Mesenchymal stem cell (in vitro differentiated cells and primary cell): Measurements from ENCODE around the gene NPW.
"Not testable (repeated sequence)": the region's sequence is repeated elsewhere in the genome, so short reads cannot be mapped to it uniquely, and the experiment has no call there.

Experiments used
- DNase-seq: peaks from one replicate; pipeline ENCODE4 v3.0.0-alpha.2; 2013
- H2AFZ ChIP-seq: one replicate; pipeline ENCODE4 v1.6.1; 2013; ENCODE audit warnings: low read depth, mild to moderate bottlenecking, control low read depth, inconsistent platforms, low read length, moderate library complexity
- H2AK5ac ChIP-seq: 2 replicates; pipeline ENCODE4 v1.6.1; 2013; ENCODE audit warnings: low read length, moderate library complexity, mild to moderate bottlenecking, inconsistent platforms; ENCODE audit not compliant: severe bottlenecking
- H2BK120ac ChIP-seq: one replicate; pipeline ENCODE4 v1.6.1; 2013; ENCODE audit warnings: low read depth, mild to moderate bottlenecking, inconsistent platforms, low read length, moderate library complexity
- H2BK12ac ChIP-seq, 2 experiments: one replicate each; pipeline ENCODE4 v1.6.1; 2013; ENCODE audit warnings: inconsistent platforms in 2 of 2, low read length in 2 of 2, mild to moderate bottlenecking in 2 of 2, moderate library complexity in 2 of 2, control low read depth in 1 of 2
- H2BK15ac ChIP-seq: one replicate; pipeline ENCODE4 v1.6.1; 2013; ENCODE audit warnings: mild to moderate bottlenecking, low read depth, inconsistent platforms; ENCODE audit not compliant: poor library complexity, severe bottlenecking
- H2BK5ac ChIP-seq: 2 replicates; pipeline ENCODE4 v1.6.1; 2013; ENCODE audit warnings: low read depth, mild to moderate bottlenecking, low read length, control low read depth, inconsistent platforms; ENCODE audit not compliant: poor library complexity, severe bottlenecking
- H3K14ac ChIP-seq, 2 experiments: one replicate each; pipeline ENCODE4 v1.6.1; 2013; ENCODE audit warnings: inconsistent platforms in 2 of 2, low read length in 2 of 2, control low read depth in 1 of 2, mild to moderate bottlenecking in 1 of 2, moderate library complexity in 1 of 2
- H3K18ac ChIP-seq, 2 experiments: one replicate each; pipeline ENCODE4 v1.6.1; 2013; ENCODE audit warnings: inconsistent platforms in 2 of 2, low read length in 2 of 2, control low read depth in 1 of 2, low read depth in 1 of 2, mild to moderate bottlenecking in 1 of 2
- H3K23ac ChIP-seq, 2 experiments: one replicate each; pipeline ENCODE4 v1.6.1; 2013; ENCODE audit warnings: inconsistent platforms in 2 of 2, low read length in 2 of 2, mild to moderate bottlenecking in 2 of 2, moderate library complexity in 2 of 2, control low read depth in 1 of 2
- H3K27ac ChIP-seq: 2 replicates; pipeline ENCODE4 v1.5.1; 2013; ENCODE audit warnings: mild to moderate bottlenecking, moderate library complexity, low read length, control low read depth, inconsistent platforms; ENCODE audit not compliant: poor library complexity, severe bottlenecking
- H3K27me3 ChIP-seq, 2 experiments: 2 replicates each; pipeline versions ENCODE4 v1.6.1 to v1.7.0; 2013; ENCODE audit warnings: low read length in 2 of 2, mild to moderate bottlenecking in 2 of 2, moderate library complexity in 2 of 2, control low read depth in 1 of 2, inconsistent platforms in 1 of 2; ENCODE audit not compliant: control insufficient read depth in 1 of 2, insufficient read depth in 1 of 2
- H3K36me3 ChIP-seq, 2 experiments: 2 replicates each; pipeline versions ENCODE4 v1.6.1 to v1.7.0; 2013; ENCODE audit warnings: low read length in 2 of 2, control low read depth in 1 of 2, inconsistent platforms in 1 of 2, low read depth in 1 of 2, mild to moderate bottlenecking in 1 of 2; ENCODE audit not compliant: insufficient read depth in 2 of 2, control insufficient read depth in 1 of 2
- H3K4ac ChIP-seq, 2 experiments: one replicate each; pipeline ENCODE4 v1.6.1; 2013; ENCODE audit warnings: inconsistent platforms in 2 of 2, low read length in 2 of 2, mild to moderate bottlenecking in 2 of 2, moderate library complexity in 2 of 2, control low read depth in 1 of 2, low read depth in 1 of 2
- H3K4me1 ChIP-seq: 2 replicates; pipeline ENCODE4 v1.6.1; 2013; ENCODE audit warnings: low read depth, low read length, control low read depth; ENCODE audit not compliant: control insufficient read depth, insufficient read depth
- H3K4me2 ChIP-seq: 2 replicates; pipeline ENCODE4 v1.6.1; 2013; ENCODE audit warnings: low read length, mild to moderate bottlenecking, inconsistent platforms; ENCODE audit not compliant: poor library complexity, severe bottlenecking
- H3K4me3 ChIP-seq, 2 experiments: 2 replicates each; pipeline versions ENCODE4 v1.5.1 to v1.7.0; 2013; ENCODE audit warnings: low read length in 2 of 2, mild to moderate bottlenecking in 2 of 2, control low read depth in 1 of 2, low read depth in 1 of 2; ENCODE audit not compliant: insufficient read depth in 1 of 2
- H3K79me1 ChIP-seq: replicated peaks from 2 replicates; pipeline ENCODE4 v1.6.1; 2013; ENCODE audit warnings: mild to moderate bottlenecking, control low read depth, low read length, inconsistent platforms; ENCODE audit not compliant: poor library complexity, severe bottlenecking
- H3K9ac ChIP-seq: 2 replicates; pipeline ENCODE4 v1.7.0; 2013; ENCODE audit warnings: mild to moderate bottlenecking, low read length, moderate library complexity
- H3K9me3 ChIP-seq: 2 replicates; pipeline ENCODE4 v1.7.0; 2013; ENCODE audit warnings: mild to moderate bottlenecking, low read length; ENCODE audit not compliant: control insufficient read depth
- H4K8ac ChIP-seq: one replicate; pipeline ENCODE4 v1.6.1; 2013; ENCODE audit warnings: inconsistent platforms, mild to moderate bottlenecking, low read length, moderate library complexity
- H4K91ac ChIP-seq: one replicate; pipeline ENCODE4 v1.6.1; 2013; ENCODE audit warnings: mild to moderate bottlenecking, low read length, inconsistent platforms
- WGBS: methylation state at CpG from one replicate; pipeline ENCODE4 v1.1.7; 2013; ENCODE audit warnings: mixed read lengths; 5-methylcytosine and 5-hydroxymethylcytosine counted together

The NPW gene

DNA sequence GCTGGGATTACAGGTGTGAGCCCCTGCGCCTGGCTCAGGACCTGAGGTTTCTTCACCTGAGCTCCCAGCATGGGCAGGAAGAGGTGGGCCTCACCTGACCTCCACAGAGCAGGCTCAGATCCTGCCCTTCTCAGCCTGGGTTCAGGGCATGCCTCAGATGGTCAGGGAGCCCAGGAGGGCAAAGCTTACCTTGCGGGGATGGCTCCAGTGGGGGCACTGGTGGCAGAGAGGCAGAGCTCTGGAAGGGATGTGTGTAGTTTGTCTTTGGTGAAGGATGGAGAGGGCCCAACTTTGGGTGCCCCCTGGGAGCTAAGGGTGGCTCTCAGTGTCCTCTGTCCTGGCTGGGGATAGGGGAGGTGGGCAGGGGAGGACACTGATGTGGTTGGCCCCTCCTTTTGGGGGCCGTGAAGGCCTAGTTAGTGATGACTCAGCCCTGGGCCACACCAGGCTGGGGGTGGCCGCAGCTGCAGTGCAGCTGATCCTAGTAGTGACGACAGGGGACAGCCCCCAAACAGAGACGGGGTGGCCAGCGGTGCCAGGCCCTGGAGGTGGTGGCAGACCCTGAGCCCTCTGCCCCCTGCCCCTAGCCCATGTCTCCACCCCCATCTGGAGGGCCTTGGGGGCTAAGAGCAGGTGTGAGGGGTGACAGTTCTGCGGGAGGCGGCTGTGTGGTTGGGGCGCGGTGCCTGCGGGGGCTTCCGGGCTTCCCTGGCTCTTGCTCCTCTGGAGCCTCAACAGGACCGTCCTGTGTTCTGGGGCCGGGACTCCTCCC, 12.9 kb downstream of the NPW start:
- 70% methylated on average over 13 of the region's 15 CpGs for WGBS
- Histone ChIP-seq H3K9me3 (no peaks in the 10 kb centered on the region), H3K79me1 (peaks cover 11% of the 10 kb centered on the region), H2AK5ac (peak overlapping the region; percentile 66), H3K27me3 (peaks cover 0 to 7% of the 10 kb centered on the region in 2 experiments), H3K4me3 (no peak overlapping the region), H3K14ac (no peak overlapping the region), H3K27ac (peak overlapping the region; percentile 82), H3K36me3 (peaks cover 0 to 60% of the 10 kb centered on the region in 2 experiments), H3K4me1 (peaks cover 86% of the 10 kb centered on the region), H2BK5ac (no peak overlapping the region), H2AFZ (no peak overlapping the region), H4K91ac (peak overlapping the region; percentile 78), H4K8ac (peak overlapping the region; percentile 69), H3K4me2 (peak overlapping the region; percentile 61), H3K18ac (peak overlapping the region; percentile 60 to 94), H2BK12ac (peak overlapping the region; percentile 29 to 93), H2BK120ac (peak overlapping the region; percentile 93), H2BK15ac (peak overlapping the region; percentile 92), H3K9ac (peak overlapping the region; percentile 70), H3K4ac (peak overlapping the region; percentile 92), H3K23ac (peak overlapping the region; percentile 37 to 46)
- peak; percentile 66 for DNase-seq

- H3K4me2 ChIP-seq: peak overlapping the region; percentile 61
- H3K79me1 ChIP-seq: peaks cover 16% of the 10 kb centered on the region
- peak overlapping the region; percentile 69 for H4K8ac ChIP-seq
- H3K18ac ChIP-seq: peak overlapping the region; percentile 60 to 94
- peak overlapping the region; percentile 78 for H4K91ac ChIP-seq
- H2AFZ ChIP-seq: peak overlapping the region; percentile 36
- H3K4me3 ChIP-seq: peak overlapping the region; percentile 24 to 35
- peak overlapping the region; percentile 93 for H2BK120ac ChIP-seq
- peak overlapping the region; percentile 92 for H2BK15ac ChIP-seq
- H3K27me3 ChIP-seq: peaks cover 0 to 1% of the 10 kb centered on the region in 2 experiments
- H3K23ac ChIP-seq: peak overlapping the region in 1 of 2 experiments; percentile 34
- H3K9ac ChIP-seq: peak overlapping the region; percentile 70
- H3K9me3 ChIP-seq: no peaks in the 10 kb centered on the region
- H3K4me1 ChIP-seq: peaks cover 85% of the 10 kb centered on the region
- 54% methylated on average over 20 of the region's 37 CpGs for WGBS
- H3K36me3 ChIP-seq: peaks cover 0 to 68% of the 10 kb centered on the region in 2 experiments
- peak overlapping the region; percentile 82 for H3K27ac ChIP-seq
- peak; percentile 74 for DNase-seq
- H3K4ac ChIP-seq: peak overlapping the region; percentile 92 to 97
- H2BK5ac ChIP-seq: peak overlapping the region; percentile 87
- H2AK5ac ChIP-seq: peak overlapping the region; percentile 64
- peak overlapping the region; percentile 76 to 93 for H2BK12ac ChIP-seq
- H3K14ac ChIP-seq: peak overlapping the region in 1 of 2 experiments; percentile 81
Measured at GRCh38 chr16:2033057-2033908, 13.7 kb downstream of the NPW start.

GRCh38 chr16:2033909-2034695, 14.5 kb downstream of the NPW start:
- Histone ChIP-seq H3K14ac (peak overlapping the region in 1 of 2 experiments; percentile 96), H4K8ac (peak overlapping the region; percentile 69), H2AFZ (peak overlapping the region; percentile 36), H3K23ac (peak overlapping the region in 1 of 2 experiments; percentile 34), H2BK12ac (peak overlapping the region; percentile 76 to 93), H2BK5ac (peak overlapping the region; percentile 87), H3K4me2 (peak overlapping the region; percentile 61), H3K36me3 (peaks cover 0 to 68% of the 10 kb centered on the region in 2 experiments), H3K27ac (peak overlapping the region; percentile 82), H3K18ac (peak overlapping the region; percentile 60 to 94), H2BK120ac (peak overlapping the region; percentile 93), H4K91ac (peak overlapping the region; percentile 78), H2BK15ac (peak overlapping the region; percentile 92), H3K79me1 (peaks cover 16% of the 10 kb centered on the region), H3K4ac (peak overlapping the region; percentile 92 to 97), H3K9ac (peak overlapping the region; percentile 70), H3K4me1 (peaks cover 85% of the 10 kb centered on the region), H2AK5ac (peak overlapping the region; percentile 47), H3K4me3 (peak overlapping the region; percentile 24 to 35)
- not testable (repeated sequence) for H3K9me3 ChIP-seq, H3K27me3 ChIP-seq, DNase-seq
- 74% methylated on average over 8 of the region's 32 CpGs for WGBS
